Measurements from ENCODE around the gene GUCD1.
"Not testable (repeated sequence)": the region's sequence is repeated elsewhere in the genome, so short reads cannot be mapped to it uniquely, and the experiment has no call there.

The GUCD1 gene

GRCh38 chr22:24554313-24555164 is at the start of gene GUCD1:
Gene GUCD1 (minus strand): TSS chr22:24555138. CDS start chr22:24554991, 147 bp downstream.
- DNase-seq (ENCODE audit: low read depth, low spot score): no peak

DNA sequence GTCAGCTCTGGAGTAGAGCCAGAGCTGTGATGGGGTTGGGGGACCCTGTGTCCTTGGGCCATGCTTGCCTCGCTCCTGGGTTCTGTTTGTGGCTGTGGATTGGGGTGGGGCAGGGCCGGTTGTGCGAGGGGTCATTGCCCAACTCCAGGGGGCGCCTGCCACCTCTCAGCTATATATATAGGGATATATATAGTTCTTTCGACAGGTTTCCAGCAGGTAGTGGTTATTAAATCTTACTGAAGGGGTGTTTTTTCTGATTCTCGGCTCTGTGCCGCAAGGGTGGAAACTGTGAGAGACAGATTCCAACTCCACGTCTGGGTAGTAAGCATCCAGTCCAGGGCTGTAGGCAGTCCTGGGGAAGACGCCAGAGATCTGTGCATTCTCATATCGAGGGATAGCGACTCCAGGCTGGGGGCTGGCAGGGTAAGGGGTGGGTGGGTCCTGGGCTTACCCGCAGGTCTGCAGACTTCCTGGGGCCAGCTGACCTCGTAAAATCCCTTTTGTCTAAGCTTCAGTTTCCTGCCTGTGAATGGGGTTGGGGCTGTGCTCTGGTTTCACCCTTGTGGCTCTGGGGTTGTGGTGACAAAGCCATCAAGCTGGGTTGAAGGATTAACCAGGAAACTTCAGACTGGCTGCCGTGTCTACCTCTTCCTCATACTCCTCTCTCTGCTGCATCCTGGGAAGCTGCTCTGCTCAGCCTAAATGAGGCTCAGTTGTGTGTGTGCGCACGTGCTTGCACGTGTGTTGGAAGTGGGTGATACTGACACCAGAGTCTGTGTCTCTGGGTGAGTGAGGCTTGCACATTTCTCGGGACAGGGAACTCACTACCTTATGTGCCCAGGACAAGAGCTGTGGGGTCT is 49.1 kb upstream of the GUCD1 start:
- DNase-seq (ENCODE audit: low read depth, low spot score): not testable (repeated sequence)

DNA sequence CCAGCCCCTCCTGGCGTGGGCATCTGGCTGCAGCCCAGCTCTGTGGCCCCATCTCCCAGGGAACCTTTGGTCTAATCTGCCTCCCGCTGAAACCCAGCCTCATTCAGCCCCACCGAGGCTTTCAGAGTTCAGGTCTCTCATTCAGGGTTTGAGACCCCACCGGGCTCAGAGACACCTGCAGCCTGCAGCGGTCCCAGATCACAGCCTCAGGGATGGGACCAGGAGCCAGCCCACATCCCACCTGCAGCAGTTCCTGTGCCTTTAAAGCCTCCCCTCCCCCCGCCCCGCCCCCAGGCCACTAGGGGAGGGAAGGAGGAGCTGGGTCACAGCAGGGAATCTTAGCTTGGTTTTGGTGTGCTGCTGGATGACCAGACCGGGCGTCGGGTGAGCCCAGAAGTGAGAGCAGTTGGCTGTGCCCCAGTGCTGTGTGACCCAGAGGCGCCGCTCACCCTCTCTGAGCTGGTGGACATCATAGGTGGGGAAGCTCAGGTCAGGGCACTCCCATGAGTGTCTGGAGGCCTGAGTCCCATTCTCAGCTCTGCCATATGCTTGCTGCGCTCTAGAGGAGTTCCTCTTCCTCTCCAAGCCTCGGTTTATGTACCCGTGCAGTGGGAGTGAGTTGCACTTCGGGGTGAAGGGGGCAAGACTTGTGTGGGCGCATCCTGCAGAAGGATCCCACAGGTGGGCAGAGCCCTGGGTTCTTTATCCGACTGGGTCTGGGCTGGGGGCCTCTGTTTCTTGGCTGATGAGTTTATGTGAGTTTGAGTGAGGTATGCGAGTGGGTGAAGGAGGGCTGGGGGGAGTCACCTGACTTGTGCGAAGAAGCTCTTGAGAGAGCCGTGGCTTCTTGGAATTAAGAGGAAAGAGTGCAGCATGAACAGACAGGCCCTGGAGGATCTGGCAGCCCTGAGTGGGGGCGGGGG is 48.2 kb upstream of the GUCD1 start, which contains the start of gene GGT1:
Gene GGT1 (plus strand): TSS at position 347 of the 923 bp plus-strand sequence. CDS start 7,889 bp downstream, outside the sequence.
- not testable (repeated sequence) for DNase-seq (ENCODE audit: low read depth, low spot score)

DNA sequence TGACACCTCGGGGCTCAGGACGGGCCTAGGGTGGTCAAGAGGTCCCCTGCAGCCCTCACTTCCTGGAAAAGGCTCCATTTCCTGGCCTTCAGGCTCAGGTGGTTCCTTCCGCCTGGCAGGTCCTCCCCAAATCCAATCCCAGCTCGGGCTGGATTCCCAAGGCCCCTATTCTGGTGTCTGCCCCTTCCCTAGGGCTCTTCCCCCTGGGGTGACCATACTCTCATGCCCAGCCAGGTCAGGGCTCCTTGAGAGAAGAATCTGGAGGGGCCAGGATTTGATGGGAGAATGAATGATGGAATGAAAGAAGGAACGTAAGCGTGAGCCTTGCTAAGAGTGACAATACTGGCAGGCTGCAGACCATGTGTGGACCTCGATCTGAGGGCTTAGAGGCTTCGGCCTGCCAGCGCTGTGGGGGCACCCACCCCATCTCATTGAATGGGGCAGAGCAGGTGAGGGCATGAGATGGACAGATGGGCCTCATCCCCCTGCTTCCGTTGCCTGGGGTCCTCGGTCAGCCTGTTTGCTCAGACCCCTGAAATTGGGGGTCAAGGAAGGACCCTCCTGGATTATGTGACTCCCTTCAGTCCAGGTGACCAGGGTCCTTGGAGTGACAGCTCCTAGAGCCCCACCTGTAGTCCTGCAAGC is 47.3 kb upstream of the GUCD1 start:
- DNase-seq (ENCODE audit: low read depth, low spot score): not testable (repeated sequence)

- no peak for DNase-seq (ENCODE audit: low read depth, low spot score)
Measured at GRCh38 chr22:24601217-24602104, 46.5 kb upstream of the GUCD1 start.

DNA sequence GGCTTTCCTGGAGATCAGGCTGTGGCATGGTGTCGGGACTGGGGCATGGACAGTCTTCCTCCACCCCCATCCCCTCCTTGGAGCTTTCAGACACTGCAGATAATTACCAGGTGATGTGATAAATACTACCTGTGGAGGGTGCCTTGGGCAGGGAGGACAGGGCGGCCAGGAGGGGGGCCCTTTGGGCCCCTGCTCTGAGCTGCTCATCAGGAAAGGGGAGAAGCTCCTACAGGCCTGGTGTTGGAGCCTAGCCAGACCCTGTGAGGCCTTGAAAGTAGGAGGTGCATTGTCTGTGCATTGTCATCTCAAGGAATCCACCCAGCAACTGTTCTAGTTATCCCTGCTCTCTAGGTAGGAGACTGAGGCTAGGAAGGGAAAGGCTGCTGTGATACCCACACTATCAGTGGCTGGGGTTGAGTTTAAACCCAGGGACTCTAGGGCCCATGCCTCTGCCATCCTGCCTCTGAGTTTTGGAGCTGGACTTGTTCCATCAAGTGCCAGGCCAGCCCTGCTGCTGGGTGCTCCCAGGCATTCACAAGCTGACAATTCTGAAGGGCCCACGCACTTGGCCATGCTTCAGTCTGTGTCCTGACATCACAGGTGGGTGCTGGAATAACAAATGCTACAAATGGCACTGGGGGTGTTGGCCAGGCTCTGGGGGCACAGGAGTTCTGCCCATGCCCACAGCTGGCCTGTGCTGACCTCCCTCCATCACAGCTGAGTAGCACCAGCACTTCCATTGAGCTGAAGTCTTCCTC is 45.2 kb upstream of the GUCD1 start:
- DNase-seq (ENCODE audit: low read depth, low spot score): not testable (repeated sequence)

GRCh38 chr22:24599514-24599913 is 44.6 kb upstream of the GUCD1 start:
- DNase-seq (ENCODE audit: low read depth, low spot score): no peak

GRCh38 chr22:24597076-24597475 is 42.1 kb upstream of the GUCD1 start:
- not testable (repeated sequence) for DNase-seq (ENCODE audit: low read depth, low spot score)

GRCh38 chr22:24595863-24596262 is 40.9 kb upstream of the GUCD1 start:
- DNase-seq (ENCODE audit: low read depth, low spot score): no peak

DNA sequence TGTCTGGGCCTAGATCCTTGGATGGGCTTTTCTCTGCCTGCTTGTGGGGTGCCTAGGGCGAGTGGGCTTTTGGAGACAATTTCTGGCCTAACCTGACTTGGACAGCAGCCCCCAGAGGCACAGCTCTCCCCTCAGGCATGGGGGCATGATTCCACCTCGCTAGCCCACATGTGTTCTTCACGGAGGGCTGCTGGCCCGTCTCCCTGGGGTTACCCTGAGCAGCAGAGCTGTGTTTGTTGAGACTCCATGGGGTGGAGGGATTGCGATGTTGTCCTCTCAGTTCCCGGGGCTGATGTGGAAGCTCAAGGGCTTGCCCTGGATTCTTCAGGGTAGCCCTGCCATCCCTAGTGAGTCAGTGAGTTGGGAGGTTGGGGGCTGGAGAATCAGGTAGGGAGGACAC is 40.3 kb upstream of the GUCD1 start:
- no peak for DNase-seq (ENCODE audit: low read depth, low spot score)

- DNase-seq (ENCODE audit: low read depth, low spot score): no peak
Measured at GRCh38 chr22:24594569-24595120, 39.7 kb upstream of the GUCD1 start.

GRCh38 chr22:24593836-24594568 is 39.1 kb upstream of the GUCD1 start:
- DNase-seq (ENCODE audit: low read depth, low spot score): no peak

- not testable (repeated sequence) for DNase-seq (ENCODE audit: low read depth, low spot score)
Measured at GRCh38 chr22:24593559-24593835, 38.6 kb upstream of the GUCD1 start.

GRCh38 chr22:24592851-24593558 is 38.1 kb upstream of the GUCD1 start, which contains the start of gene LRRC75B:
Gene LRRC75B (minus strand): TSS chr22:24593073. CDS start chr22:24593039, 34 bp downstream.
- DNase-seq (ENCODE audit: low read depth, low spot score): no peak

DNA sequence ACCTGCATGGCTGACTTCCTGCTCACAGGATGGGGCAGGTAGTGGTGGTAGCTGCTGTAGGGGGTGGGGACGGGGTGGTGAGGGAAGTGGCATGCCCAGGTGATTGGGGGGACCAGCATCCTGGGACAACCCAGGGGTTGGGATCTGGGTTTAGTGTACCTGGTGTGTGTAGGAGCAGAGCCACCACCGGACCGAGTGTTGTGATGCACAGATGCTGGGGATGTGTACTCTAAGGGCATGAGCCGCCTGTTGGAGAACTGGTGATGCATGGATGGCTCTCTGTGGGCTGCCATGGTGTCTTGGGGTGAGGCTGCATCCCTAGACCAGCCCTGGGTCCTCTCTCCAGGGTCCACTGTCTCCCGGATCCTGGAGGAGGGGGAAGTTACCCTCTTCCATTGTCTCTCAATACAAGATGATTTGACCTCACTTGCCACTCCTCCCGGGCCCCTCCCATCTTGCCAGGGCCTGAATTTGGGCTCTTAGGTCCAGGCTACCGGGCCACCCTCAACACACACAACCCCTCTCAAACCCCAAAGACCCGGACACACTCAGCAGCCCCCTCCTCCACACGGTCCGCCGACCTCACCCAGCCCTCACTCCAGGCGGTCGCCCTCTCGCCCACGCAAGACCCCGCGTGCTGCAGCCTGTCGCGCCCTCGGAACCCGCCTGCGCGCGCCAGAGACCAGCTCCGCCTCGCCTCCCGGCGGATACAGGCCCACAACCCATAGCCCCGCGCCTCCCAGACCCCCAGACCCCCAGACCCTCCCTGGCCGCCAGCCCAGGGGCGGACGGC is 37.3 kb upstream of the GUCD1 start:
- DNase-seq (ENCODE audit: low read depth, low spot score): no peak

- no peak for DNase-seq (ENCODE audit: low read depth, low spot score)
Measured at GRCh38 chr22:24591286-24591830, 36.4 kb upstream of the GUCD1 start.
